ENCODE measurements around the gene MAGI2.
"Not testable (repeated sequence)": the region's sequence is repeated elsewhere in the genome, so short reads cannot be mapped to it uniquely, and the experiment has no call there.

MAGI2 gene

DNA sequence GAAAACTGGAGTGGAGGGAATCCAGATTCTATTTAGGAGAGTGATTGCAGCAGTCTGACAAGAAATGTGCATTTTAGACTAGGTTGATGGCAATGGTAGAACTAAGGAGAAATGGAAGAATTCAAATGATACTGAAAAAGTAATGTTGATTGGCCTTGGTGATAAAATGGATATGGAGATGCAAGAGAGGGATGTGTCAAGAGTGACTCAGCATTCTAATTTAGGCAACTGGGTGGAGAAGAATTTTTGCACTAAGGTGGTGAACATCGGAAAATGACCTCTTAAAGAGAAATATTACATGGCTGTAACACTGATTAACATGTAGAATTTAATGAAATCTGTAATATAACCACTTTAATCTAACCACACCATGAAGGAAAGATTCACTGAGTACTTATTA, 848.3 kb downstream of the MAGI2 start:
- no peak for DNase-seq

DNA sequence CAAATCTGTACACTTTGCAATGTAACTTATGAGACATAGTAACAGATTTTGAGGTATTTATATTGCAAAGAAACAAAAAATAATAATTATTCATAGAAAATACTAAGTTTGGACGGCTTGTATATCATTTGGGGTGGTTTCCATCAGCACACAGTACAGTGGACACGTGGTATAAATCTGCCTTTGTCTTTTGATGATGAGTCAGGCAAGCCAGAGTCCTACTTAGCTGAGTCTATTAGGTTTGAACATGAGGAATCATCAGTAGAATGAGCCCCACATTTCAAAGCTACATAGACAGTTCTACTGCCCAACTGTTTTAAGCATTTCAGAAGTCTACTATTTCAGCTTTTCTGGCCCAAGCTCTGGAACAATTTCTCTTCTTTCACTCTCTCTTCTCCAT, 851.7 kb downstream of the MAGI2 start:
- no peak for DNase-seq

DNA sequence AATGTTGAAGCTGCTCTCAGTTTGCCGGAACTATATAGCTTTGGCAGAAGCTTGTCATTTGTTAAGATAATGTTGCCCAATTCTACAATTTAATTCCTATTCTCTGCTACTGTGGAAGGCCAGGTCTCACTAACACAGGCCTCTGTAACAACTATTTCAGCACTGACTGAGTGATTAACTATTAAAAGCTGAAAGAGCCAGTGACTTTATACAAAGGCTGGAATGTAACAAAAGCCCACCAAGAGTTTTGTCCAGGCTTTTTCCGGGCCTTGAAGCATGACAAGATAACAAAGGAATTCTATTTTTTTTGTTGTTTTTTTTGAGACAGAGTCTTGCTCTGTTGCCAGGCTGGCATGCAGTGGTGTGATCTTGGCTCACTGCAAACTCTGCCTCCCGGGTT, 859.3 kb downstream of the MAGI2 start:
- DNase-seq, result no peak

DNA sequence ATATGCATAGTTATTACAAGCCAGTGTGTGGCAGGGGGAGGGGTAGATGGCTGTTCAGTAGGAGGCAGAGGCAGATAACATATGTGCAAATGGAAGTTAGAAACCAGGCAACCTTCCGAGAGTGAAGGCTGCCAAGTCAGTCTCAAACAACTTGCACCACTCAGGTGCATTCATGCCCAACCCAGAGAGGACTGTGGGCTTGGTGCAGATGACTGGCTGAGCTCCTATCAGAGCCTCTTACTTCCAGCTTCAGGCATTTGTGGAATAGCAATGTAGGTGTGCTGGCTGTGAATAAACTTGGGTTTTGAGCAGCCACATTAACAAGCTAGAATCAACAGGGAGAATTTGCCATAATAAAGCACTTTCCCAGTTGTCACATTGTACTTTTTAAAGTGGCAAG, 865.1 kb downstream of the MAGI2 start:
- DNase-seq, result no peak

DNA sequence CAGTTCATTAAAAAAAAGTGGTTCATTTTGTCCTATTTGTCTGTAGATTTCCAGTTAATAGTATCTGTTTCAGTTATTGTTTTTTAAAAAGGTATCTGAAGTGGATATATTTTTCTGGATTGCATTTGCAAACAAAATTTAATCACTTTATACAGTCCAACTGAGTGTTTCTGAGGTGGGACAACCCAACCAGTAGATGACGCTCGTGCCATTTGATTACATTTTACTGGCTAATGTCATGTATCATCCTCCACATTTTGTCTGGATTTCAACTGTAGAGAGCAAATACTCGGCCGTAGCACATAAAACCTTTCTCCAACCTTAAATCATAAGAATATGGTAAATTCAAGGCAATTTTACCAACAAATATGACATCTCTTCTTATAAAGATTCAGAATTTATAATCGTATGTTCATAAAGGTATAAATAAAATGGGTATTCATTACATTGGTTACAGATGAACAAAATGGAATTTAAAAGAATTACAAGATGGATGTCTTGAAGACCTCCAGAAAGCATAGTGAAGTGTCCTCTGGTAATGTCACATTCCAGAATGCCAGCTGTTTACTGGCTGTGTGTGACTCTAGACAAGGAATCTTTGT, 865.9 kb downstream of the MAGI2 start:
- no peak for DNase-seq

DNA sequence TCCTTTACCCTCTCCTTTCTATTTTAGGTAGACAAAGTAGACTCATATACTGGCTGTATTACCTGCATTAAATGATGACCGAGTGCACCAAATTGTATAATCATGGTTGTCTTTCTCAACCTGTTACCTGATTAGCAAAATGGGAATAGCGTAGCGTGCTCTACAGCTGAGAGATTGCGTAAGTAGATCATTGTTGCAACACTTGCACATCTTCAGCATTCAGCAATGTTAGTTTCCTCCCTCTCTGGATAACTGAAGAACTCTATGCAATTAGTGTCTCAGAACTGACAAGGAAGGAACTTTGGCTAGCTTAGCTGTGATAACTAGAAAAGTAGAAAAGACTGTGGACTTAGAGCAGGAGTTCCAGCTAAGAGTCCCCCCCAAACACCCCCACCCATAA, 867.5 kb downstream of the MAGI2 start:
- no peak for DNase-seq

DNA sequence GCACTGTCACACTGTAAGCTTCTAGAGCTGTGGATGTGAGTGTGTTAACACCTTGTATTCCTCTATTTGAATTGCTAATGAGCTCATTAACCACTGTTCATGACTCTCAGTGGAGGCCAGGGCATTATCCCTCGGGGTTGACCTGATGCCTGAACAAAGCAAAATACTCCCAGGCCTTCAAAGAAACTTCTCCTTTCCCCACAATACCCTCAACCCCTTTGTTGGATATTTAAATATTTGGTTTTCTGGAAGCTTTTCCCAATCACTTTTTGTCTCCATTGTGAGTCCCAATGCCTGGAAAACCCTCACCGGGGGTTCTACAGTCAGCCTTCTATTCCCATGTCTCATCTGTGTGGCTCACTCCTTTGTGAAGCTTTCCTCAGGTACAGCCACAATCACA, 874.8 kb downstream of the MAGI2 start:
- DNase-seq, result no peak

DNA sequence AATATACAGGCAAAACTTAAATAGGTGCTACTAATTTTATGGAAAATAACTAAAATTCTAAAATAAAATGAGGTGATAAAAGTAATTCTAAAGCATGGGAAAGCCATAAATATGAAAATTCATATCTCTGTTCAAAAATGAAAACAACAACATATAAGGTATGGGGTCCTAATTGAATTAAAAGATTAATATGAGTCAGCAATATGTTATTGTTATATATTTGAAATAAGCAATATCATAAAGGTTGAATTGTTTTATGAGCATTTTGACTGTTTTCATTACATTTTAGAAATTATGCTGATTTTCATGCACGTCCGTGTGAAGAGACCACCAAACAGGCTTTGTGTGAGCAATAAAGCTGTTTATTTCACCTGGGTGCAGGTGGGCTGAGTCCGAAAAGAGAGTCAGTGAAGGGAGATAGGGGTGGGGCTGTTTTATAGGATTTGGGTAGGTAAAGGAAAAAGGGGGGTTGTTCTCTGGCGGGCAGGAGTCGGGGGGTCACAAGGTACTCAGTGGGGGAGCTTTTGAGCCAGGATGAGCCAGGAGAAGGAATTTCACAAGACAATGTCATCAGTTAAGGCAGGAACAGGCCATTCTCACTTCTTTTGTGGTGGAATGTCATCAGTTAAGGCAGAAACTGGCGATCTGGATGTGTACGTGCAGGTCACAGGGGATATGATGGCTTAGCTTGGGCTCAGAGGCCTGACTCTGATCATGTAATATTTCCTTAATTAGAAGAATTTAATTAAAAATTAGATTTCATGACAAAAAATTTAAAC, 876.1 kb downstream of the MAGI2 start:
- DNase-seq, result not testable (repeated sequence)

DNA sequence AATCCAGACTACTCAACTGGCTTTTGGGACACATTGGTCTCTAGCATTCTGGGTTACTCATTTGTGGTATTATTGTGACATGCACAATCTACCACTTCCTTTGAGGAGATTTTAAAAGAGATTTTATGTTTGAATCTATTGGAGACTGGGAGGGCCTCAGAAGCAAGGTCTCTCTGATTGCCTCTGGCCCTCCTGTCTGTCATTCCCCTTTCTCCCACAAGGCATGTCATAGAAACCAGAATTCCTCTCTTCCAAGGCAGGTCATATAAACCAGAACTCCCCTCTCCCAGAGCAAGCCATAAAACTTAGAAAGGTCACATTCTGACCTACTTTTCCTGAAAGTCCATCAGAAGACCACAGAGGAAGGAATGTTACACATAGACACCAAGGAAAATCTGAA, 877.2 kb downstream of the MAGI2 start:
- DNase-seq, result no peak

DNA sequence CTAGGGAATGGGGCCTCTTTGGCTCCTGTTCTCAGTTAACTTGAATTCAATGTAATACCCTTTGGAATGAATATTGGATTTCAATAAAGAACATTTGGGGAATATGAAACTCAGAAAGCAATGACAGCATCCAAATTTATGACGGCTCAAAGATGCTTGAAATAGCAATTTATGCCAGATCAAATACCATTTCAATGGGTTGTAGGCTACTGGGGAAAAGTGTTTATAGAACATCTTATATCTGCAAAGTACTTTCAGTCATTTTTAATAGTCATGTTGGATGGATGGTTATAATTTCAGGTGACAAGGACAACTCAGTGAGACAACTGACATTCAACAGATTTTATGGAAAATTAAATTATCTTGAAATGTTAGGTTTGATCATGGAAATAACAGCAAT, 882.2 kb downstream of the MAGI2 start:
- no peak for DNase-seq

DNA sequence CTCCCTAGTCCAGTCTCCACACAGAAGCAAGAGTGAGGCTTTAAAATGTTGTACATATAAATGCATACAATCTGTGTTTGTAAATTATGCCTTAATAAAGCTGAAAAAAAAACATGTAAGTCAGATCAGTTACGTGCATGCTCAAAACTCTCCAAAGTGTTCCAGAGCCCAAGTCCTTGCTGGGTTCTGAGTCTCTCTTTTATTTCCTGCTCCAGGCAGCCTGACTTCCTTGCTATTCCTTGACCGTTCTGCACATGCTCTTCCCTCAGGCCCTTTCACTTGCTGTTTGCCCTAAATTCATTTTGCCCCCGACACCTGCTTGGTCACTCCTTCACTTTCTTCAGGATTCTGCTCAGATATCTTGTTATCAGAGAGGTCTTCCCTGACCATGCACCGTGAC, 884.8 kb downstream of the MAGI2 start:
- DNase-seq, result no peak

DNA sequence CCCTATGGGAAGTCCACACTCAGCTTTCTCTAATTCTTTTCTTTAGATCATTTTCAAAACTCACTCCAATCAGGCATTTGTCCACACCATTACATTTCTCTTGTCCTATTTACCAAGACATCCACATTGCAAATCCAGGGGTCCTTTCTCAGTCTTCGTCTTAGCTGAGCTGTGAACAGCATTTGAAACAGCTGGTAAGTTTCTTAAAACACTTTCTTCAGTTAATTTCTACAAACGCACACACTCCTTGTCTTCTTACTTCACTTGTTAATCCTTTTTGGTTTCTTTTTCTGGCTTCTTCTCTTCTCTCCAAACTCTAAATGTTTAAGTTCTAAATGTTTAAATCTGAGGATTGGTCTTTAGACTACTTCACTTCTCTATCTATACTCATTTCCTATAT, 885.6 kb downstream of the MAGI2 start:
- DNase-seq, result no peak

DNA sequence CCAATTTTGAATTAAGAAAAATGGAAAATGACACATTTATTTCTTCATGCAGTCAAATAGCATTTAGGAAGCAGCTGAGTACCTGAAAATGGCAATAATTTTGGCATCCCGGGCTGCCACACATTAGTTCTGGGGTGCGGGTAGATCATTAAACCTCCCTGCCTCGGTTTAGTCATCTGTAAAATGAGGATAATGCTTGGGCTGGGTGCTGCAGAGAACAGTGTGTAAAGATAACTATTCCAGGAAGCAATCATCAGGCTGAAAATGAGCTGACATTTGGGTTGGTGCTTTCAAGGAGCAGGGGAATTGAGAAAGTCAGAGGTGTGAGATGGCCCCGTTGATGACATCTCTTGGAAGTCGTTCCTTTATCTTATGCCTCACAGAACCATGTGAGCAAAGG, 887.7 kb downstream of the MAGI2 start:
- DNase-seq, result no peak

DNA sequence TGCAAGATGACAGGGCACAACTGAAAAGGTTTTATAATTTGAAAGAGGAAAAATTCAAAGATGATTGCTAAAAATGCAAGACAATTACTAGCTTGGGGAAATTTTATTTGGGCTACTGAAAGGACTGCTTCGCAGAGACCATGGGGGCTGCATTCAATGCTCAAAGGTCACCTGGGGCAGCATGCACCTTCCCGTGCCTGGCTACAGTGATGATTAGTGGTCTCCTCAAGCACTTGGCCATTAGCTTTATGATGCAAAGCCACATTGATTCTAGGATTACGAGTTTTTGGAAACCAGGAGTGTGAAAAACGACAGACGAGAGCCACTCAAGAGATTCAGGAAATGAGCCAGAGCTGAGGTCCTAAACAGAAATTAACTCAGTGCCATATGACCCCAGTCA, 890.3 kb downstream of the MAGI2 start:
- DNase-seq, result no peak

DNA sequence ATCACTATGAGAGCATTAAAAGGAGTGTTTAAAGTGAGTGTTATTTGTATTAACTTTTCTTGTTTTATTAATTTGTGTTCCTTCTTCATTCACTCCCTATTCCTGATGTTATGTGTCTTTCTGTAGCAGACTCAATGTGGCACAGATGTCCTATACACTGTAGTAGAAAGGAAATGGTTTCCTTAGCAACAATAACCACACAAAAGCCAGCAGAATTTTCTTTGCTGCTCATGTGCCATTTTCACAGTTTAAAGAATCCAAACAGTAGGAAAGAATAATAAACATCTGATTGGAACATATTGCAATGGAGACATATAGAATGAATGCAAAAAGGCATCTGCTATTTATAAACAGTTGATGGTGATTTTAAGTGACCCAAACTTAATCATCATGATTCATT, 891.3 kb downstream of the MAGI2 start:
- DNase-seq, result no peak

DNA sequence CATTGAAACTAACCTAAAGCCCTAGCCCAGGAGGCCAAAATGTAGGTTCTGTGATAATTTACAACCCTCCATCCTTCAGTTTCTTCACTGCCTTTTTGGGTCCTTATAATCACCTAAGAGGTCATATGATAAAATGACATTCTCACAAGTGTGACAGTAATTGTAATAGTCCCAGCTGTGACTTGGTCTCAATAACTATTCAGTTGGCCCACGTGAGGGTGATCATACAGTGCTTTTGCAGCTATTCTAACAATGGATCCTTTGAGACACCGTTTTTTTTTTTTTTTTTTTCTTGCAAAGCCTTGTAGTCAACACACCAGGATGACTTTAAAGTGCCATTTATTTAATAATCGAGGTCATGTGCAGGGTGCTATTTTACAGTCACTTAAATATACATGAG, 894.9 kb downstream of the MAGI2 start:
- DNase-seq, result no peak

DNA sequence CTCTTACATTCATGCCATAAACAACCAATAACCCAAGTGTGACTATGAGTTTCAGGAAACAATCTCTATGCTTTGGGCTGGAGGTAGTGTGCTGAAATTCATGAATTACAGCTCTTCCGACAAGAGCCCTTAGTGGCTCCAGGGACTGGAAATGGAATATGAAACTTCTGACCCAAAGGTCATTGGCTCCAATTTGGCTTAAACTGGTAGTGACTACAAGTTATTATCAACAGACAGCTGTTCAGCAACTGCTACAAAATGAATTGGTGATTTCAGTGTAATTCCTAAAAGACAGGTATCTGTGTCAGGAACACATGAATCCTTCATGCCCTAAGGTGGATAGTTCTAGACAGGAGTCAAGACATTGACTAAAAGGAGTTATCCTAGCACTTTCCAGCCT, 909.5 kb downstream of the MAGI2 start:
- DNase-seq, result no peak

DNA sequence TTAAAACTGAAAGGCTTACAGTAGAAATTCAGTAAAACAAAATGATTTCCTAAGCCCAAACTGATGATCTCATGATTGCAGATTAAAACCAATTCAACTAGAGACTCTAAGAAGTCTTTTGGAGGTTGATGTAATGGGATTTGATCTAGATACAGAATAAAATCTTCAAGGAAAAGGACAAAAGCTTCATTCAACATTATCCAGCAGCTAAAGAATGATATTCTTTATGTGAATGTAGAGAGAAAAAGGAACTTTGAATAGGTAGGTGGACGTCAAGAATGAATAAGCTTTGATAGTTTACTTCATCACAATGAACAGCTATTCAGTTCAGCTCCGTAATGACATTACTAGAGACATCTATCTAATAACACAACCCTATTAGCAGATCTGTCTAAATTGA, 910.5 kb downstream of the MAGI2 start:
- DNase-seq, result no peak

DNA sequence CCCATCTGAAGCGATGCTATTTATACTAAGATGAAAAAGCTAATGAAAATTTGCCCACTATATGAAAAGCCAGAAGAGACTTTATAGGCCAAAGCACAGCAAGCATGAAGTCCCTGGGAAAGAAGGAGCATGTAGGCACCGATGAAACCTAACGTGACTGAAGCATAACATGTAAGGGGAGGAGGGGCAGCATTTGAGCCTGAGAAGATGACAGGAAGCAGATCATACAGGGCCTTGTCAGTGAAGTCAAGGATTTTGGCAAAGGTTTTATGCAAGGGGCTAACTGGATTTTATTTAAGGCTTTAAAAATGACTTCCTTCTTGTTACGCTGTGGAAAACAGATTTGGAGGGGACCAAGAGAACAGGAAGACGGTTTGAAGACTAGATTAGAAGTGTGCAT, 910.9 kb downstream of the MAGI2 start:
- DNase-seq, result no peak

DNA sequence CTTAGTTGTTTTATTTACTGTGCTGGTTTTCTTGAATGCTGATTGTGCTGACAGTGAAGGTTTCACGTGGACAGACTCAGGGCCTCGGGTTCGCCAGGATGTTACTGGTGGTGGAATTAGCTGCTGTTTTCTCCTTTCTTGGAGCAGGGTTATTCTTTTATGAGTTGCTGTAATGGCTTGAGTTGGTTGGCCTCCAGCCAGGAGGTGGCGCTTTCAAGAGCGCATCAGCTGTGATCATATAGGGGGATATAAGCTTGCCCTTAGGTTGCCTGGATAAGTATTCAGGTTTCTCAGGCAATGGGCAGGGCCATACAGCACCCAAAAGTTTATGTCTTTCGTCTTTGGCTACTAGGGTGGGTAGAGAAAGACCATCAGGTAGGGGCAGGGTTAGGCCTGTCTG, 913.6 kb downstream of the MAGI2 start:
- DNase-seq, result no peak

DNA sequence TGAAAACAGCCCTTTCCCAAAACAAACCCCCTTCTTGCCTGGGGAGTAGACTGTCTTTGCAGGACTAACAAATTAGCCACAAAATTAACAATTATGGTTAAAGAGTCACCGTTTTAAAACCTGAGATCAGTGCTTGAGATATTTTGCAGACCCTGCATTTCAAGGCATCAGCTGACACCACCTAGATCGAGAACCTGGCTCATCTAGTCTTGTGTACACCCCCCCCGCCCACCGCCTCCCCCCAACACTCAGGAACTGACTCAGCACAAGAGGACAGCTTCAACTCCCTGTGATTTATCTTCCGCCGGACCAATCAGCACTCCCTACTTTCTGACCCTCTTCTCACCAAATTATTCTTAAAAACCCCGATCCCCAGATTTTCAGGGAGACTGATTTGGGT, 917.8 kb downstream of the MAGI2 start:
- DNase-seq, result no peak

DNA sequence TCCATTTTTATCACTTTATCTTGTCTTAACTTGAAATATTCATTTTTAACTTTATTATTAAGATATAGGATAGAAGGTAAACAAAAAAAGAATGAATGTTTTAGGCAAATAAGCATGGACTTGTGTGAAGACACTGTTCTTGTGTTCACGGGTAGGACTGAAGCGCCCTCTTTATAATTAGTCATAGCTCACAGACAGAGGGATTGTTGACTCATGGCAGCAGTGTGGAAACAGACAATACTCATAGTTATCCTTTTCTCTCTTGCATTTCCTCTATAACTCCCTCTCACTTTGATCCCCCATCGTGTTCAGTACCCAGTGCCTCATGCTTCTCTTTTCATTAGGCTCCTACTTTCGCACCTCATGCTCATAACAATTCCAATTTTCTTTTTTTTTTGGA, 923.1 kb downstream of the MAGI2 start:
- DNase-seq, result no peak

DNA sequence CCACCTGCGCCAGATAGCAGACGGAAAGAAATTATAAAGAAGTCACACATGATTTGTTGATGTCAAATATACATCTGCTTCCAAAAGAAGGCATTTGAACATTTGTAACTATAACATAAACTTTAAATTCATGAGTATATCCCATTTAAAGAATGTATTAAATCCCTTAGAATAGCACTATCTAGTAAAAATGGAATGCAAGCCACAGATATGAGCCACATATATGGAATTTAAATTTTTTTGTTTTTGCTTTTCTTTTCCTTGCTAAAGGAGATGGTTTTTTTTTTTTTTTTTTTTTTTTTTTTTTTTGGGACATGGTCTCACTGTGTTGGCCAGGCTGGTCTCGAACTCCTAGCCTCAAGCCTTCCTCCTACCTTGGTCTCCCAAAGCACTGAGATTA, 924.1 kb downstream of the MAGI2 start:
- no peak for DNase-seq

DNA sequence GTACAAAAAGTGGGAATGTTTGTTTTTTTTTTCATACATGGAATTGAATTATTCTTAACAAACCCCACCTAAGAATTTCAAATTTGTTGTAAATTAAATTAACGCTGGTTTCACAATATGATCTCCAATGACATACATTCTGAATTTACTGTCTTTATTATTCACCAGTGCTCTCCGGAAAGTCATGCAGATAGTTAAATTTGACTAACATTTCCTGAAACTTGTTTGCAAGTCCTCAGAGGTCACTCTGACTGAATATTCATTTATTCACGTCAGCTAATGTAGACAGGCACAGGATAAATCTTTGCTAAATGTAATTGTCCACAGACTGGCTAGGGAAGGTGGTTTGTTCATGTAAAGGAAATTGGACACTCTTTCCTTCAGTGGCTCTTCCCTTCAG, 924.5 kb downstream of the MAGI2 start:
- DNase-seq, result no peak

DNA sequence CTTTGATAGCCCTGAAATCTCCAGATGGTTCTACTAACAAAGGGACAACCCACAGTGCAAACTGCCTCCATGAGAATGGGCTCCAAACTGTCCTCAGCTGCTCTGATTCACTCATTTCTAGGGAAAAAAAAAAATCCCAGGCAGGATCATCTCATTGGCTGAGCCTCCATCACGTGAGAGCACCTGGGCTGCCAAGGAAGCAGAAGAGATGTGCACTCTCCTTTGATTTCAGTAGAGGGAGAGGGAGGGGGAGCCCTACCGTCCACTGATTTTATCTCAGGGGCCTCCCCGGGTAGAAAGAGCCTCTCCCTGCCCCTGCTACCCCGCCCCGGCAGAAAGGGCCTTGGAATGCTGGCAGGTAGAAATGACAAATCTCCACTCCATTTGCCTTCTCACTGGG, 929.5 kb downstream of the MAGI2 start:
- DNase-seq, result no peak

Measured in activated CD4-positive, alpha-beta T cell treated with anti-CD3 and anti-CD28 coated beads for 4 hours (primary cell).